ENCODE data around the gene IER3IP1. TPM values are rescaled to one million over a fixed set of nuclear protein-coding genes. Genes with fewer than 3 reads are reported as not detected.

Gene IER3IP1
- total and polyA plus RNA-seq, 8 donors: 2.7 to 15.4 (median 5.5) TPM

DNA sequence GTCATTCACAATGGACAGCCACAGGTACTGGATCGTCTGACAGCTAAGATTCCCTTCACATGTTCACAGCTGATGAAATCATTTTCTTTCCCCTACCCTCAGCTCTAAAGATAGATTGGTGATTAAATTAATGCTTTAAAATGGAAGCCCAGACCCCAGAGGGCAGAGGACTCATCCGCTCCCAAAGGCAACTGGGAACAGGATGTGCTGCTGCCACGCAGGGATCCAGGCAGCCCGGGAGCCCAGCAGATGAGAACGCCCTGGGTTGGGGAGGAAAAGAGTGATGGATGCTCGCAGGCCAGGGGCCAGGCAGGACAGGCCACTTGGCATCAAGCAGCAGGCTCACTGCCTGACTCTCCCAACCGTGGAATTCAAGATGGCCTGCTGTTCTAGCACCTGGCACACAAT is 67.2 kb downstream of the IER3IP1 start:
- no peak overlapping the region for H3K27ac ChIP-seq
- H3K4me3 ChIP-seq: no peak overlapping the region
- TF ChIP-seq, protein P1, sequence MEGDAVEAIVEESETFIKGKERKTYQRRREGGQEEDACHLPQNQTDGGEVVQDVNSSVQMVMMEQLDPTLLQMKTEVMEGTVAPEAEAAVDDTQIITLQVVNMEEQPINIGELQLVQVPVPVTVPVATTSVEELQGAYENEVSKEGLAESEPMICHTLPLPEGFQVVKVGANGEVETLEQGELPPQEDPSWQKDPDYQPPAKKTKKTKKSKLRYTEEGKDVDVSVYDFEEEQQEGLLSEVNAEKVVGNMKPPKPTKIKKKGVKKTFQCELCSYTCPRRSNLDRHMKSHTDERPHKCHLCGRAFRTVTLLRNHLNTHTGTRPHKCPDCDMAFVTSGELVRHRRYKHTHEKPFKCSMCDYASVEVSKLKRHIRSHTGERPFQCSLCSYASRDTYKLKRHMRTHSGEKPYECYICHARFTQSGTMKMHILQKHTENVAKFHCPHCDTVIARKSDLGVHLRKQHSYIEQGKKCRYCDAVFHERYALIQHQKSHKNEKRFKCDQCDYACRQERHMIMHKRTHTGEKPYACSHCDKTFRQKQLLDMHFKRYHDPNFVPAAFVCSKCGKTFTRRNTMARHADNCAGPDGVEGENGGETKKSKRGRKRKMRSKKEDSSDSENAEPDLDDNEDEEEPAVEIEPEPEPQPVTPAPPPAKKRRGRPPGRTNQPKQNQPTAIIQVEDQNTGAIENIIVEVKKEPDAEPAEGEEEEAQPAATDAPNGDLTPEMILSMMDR (IDR thresholded peaks at IDR 0.05): no peak
- H3K36me3 ChIP-seq: peaks cover 0 to 13% (median 0%) of the 10 kb centered on the region in 3 donors
- no peak for FAIRE-seq
- WGBS, 2 donors: 86 to 93% methylated on average over 7 of the region's 7 CpGs
- no peak for ATAC-seq
- H3K9me3 ChIP-seq: no peaks in the 10 kb centered on the region
- no peaks in the 10 kb centered on the region for H3K27me3 ChIP-seq
- DNase-seq: no peak
- intact Hi-C loops (cut with DNase I): loop anchor here in 1 of 3 donors (10.0 kb wide), 1 partner anchor 96 kb away; no protein-coding TSS in a partner anchor
- H3K4me1 ChIP-seq: no peaks in the 10 kb centered on the region

DNA sequence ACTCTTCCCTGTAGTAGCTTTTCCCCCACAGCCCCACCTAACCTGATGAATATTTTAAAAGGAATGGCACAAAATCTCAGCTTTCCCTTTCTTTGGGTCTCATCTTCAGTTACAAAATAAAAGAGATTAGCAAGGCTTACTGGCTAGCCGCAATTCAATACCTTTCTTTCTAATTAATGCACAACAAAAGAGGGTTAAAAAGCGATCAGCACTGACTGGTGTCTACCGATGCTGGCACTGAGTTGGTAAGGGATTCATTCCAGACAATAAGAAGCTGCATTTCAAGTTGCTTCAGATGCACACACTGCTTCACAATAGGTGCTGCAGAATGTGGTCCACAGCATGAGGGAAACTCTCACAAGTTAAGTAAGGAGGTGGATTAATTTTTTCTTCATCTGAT is 67.8 kb downstream of the IER3IP1 start:
- Histone ChIP-seq H3K27ac (no peak overlapping the region), H3K36me3 (peaks cover 0 to 17% (median 0%) of the 10 kb centered on the region in 3 donors), H3K4me3 (no peak overlapping the region), H3K27me3 (no peaks in the 10 kb centered on the region), H3K9me3 (no peaks in the 10 kb centered on the region), H3K4me1 (no peaks in the 10 kb centered on the region)
- 68 to 71% methylated on average over 3 of the region's 3 CpGs for WGBS, 2 donors
- ATAC-seq (no peak), DNase-seq (no peak), FAIRE-seq (no peak)
- intact Hi-C loops (cut with DNase I): loop anchor here in 1 of 3 donors (10.0 kb wide), 1 partner anchor 96 kb away; no protein-coding TSS in a partner anchor
- TF ChIP-seq, protein P1 (IDR thresholded peaks at IDR 0.05): no peak

Other genes with a start within 250 kb of the IER3IP1 start
- gene ELOA2, start 140.7 kb downstream of the IER3IP1 start, total RNA-seq: not detected
- not detected for gene ELOA2, start 140.7 kb downstream of the IER3IP1 start, polyA plus RNA-seq
- gene HDHD2, start 25.9 kb downstream of the IER3IP1 start, total RNA-seq: 10 to 100 TPM; 20.7 to 28.0 (median 22.0) TPM
- gene HDHD2, start 25.9 kb downstream of the IER3IP1 start, polyA plus RNA-seq: 10 to 100 TPM; 12.7 to 27.0 TPM
- gene SKOR2, start 75.3 kb upstream of the IER3IP1 start, total RNA-seq: not detected
- not detected for gene SKOR2, start 75.3 kb upstream of the IER3IP1 start, polyA plus RNA-seq

All from pancreas (tissue), 10 donors.